HG02610 (cell line): ENCODE measurements around the gene RPGR.

Experiments used
- ATAC-seq: cut with Tn5 transposase; IDR thresholded peaks from one replicate; pipeline ENCODE4 v1.9.1; 2021; ENCODE audit warnings: mild to moderate bottlenecking, moderate library complexity; ENCODE audit not compliant: unreplicated experiment

The RPGR gene

DNA sequence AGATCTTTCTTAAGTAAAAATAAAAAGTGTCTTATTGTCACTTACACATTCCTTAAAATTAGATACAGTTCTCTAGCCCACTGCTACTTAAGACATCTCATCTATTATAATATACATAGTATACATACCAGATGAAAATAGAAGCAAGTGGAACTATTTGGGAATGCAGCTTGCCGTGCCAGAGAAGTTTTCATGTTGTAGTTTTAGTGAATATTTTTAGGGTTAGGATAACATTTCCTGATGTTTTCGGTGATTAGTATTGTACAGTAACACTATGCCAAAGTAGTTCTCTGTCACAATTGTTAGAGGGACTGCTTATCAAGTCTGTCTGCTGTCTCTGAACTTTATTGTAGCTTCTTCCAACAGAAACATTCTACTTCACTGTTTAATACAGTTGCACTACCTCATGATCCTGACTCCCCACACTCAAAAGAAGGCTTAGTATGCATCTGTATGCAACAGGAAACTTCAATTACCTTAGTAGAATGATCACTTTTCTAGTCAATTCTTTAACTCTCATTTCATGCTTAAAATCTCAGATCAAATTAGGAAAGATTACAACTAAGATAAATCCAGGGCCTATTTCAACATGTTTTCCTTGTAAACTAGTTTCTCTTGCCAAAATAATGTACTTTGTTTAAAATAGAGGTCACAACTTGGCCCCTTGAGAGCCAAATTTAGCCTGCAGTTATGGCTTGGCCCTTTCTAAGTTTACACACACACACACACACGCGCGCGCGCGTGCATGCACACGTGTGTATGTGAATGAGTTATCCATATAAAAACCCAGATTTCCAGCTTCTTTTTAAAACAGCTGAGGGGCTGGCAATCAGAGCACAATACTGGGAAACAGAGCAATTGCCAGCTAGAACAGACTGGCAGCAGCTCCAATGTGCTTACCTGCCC lies 64.3 kb downstream of the RPGR start:
- ATAC-seq = no peak

DNA sequence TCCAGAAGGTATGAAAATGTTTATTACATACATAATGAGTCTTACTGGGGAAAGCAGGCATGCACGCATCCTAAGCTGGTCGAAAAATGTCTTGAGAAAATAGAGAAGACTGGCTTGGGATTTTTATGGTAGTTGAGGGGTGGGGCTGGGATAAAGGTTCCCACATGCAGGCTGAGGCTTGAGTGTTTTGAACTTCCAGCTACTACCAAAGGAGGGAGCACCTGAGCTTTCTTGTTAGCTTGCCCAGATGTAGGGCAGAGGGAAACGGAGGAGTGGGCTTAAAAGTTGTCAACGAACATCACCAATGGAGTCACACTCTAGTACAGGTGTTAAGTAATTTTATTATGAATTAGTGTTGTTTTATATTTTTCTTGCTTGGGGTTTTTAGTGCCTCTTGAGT lies 67.1 kb downstream of the RPGR start:
- peak; percentile 60 for ATAC-seq

DNA sequence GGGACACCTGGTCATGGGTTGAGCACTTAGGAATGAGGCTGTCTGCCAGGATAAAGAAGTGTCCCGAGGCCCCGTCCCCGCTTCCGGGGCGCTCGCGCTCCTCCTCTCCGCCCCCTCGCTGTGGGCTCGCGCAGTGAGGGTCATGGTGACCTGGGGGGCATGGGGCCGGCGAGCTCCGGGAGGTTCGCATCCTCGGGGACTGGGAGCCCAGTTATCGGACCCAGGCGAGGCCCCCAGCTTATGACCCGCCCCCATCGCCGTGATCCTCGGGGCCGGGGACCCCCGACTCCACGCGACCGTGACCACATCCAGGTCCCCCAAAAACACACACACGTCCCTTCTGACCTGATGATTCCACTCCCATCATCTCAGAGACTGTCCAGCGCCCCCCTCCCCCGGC lies 71.3 kb downstream of the RPGR start:
- ATAC-seq = no peak

DNA sequence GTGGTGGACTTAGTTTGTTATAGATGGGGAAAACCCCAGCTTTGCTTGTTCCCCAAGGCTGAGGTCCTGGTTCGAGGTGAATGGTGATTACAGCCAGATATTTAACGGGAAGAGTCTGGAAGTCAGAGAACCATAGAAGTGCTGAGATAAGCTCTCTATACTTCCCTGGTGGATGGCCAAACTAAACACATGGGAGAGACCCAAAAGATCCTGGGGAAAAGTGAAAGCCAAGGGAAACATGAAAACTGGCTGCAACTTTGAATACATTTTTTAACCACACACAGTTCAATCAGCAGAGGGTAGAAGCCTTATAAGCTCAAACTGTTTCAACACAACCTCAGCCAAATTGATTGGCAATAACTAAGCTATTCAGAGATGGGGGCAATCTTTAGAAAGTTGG lies 77.3 kb downstream of the RPGR start:
- ATAC-seq = no peak

DNA sequence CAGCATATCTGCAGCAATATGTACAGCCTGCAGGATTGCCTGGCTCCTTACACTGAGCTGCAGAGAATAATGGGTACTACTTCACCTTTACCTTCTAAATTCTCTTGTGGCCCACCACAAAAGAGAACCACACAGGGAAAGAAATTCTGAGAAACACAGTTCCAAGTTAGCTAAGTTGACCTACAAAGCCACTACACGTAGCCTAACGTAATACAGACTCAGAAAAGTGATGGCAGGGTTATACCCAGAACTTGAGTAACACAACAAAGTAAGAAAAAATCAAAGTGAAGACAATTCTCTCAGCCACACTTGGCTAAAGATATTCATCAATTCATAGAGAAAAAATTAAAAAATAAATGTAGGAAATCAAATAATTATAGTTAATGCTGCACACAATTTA lies 80.3 kb downstream of the RPGR start:
- ATAC-seq = no peak

- ATAC-seq = no peak
Observed at GRCh38 chrX:38240541-38240940, 86.8 kb downstream of the RPGR start.

DNA sequence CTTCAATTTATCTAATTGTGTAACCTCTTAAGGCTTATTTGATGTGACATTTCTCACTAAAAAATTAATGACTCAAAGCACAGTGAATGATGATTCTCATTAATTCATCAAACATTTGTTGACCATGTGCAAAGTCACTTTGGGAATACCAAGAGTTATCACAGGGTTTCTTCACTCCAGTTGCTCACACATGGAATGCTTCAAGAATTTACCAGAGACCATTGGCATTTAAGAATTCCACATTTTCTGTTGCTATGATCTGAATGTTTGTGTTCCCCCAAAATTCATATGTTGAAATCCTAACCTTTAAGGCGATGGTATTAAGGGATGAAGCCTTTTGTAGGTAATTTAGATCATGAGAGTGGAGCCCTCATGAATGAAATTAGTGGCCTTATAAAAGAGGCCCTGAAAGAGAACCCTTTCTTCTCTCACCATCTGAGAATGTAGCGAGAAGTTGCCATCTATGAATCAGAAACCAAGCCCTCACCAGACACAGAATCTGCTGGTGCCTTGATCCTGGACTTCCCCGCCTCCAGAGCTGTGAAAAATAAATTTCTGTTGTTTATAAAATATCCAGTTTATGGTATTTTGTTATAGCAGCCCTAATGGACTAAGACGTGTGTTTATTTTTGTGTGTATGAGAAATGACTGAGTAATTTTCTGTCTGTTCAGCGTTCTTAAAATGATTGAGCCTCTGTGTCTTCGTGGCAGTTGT lies 90.3 kb downstream of the RPGR start:
- ATAC-seq = no peak

DNA sequence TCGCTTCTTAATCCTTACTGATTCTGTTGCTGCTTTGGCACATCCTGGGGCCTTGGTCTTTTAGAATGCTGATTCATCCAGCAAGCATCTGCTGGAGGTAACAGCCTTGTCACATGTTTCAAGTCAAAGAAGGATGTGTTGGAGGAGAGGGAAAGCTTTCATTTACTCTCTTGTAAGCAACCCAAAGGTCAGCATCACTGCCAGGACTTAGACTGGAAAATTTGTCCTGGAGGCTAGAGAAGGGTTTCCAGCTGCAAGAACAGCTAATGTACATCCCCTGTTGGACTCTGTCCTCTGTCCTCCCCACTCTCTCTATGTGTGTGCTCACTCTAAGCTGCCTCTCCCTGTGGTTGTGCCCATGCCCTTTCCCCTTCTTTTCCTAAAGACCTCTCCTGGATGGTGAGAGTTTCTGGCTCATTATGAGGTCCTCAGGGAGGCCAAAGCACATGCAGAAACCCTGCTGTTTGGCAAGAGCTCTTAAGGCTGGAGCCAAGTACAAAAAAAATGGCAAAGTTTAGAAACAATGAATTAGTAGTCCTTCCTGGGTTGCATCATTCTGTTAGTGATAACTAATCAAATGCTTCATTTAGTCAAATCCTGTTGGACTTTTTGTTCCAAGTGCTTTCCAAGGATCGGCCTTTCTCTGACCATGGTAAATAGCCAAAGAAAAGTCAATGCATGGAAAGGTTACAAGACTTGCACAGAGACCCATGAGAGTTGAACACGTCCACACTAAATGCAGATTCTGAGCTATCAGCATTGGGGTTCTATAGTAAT lies 93.2 kb downstream of the RPGR start:
- ATAC-seq = no peak

- ATAC-seq = no peak
Observed at GRCh38 chrX:38232079-38232686, 95.1 kb downstream of the RPGR start.

DNA sequence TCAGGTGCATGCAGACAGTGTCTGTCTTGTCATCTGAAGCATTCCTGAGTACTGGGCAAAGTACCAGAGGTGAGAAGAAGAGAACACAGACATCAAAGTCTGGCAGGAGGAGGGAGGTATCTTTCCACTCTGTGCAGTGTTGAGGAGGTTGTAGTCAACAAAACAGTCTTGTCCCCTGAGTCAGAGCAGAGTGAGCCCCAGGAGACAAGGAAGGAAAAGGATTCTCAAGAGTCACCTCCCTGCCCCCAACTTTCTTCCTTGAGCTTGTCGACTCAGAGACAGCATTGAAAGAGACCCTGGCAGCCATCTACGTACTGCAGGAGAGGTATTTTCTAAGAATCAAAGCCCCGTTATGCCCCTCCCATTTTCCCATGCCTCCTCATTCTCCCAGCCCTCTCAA lies 102.2 kb downstream of the RPGR start:
- no peak for ATAC-seq

- no peak for ATAC-seq
Observed at GRCh38 chrX:38224160-38224559, 103.1 kb downstream of the RPGR start.

DNA sequence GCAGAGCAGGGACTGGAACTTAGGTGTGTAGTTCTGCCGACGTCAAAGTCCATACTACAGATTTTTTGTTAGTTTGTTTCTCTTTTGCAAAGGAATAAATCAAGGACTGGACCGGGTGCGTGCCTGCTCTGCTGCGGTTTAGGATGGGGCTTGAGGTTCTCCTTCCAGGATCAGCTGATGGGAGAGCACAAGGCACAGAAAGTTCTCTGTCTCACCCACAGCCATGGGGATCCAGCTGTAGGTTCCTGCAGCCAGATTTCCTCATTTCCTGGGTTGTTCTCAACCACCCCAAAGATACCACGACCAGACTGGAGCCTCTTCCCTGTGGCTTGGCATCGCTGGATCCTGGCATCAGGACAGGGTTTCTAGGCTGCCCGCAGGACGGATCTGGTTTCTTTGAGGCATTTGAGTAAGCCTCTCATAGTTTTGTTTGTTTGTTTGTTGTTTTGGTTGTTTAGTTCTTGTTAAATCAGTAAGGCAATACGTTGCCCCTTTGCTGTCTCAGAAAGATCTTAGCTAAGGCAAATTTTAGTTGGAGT lies 105.8 kb downstream of the RPGR start:
- no peak for ATAC-seq

GRCh38 chrX:38220415-38221390 lies 106.6 kb downstream of the RPGR start, which contains the start of gene SRPX:
SRPX (minus strand) TSS chrX:38220871; CDS start chrX:38220792, 79 bp downstream.
- no peak for ATAC-seq

DNA sequence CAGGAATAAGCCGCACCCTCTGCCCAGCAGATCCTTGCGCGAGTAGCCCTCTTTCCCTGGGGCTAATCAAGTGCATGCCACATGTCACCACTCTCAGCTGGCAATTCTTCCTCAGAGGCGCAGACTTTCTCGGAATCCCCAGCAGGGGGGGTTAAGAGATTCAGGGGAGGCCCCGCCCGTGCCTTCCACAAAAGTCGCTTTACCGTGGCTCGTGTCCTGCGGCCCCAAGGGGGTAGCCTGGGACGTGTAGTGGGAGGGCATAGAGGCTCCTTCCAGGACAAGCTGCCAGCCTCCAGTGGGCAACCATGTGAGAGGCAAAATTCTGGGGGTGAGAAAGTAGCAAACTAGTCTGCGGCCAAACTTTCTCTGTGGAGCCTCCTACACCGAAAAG lies 107.3 kb downstream of the RPGR start:
- peak; percentile 46 for ATAC-seq
